Endothelial cell of umbilical vein (primary cell): Measurements from ENCODE around the gene CCND1. TPM values are rescaled to one million over a fixed set of nuclear protein-coding genes. Genes with fewer than 3 reads are reported as not detected.

ENCODE experiments used
- BruUV-seq: library from RNA; stranded (reverse); fragments of 400-500 nt; replicated peaks from 2 replicates; lab custom pipeline; 2021; lab: Mats Ljungman, UMichigan
- CTCF ChIA-PET: fragments of 300-600, 350-600 bp; sonication (Branson Sonifier 250); formaldehyde crosslinking; loops from one replicate; lab custom pipeline; 2021; ENCODE audit warnings: antibody characterized with exemption, inconsistent platforms; lab: Charles Lee
- POLR2A ChIA-PET: fragments of 300-600, 350-600 bp; sonication (Branson Sonifier 250); formaldehyde crosslinking; loops from one replicate; lab custom pipeline; 2021; ENCODE audit warnings: antibody characterized with exemption, inconsistent platforms; lab: Charles Lee
- DNase-seq: peaks from one replicate; pipeline ENCODE4 v3.0.0-alpha.2; 2011; ENCODE audit warnings: low read depth, low spot score
- FAIRE-seq: peaks from 2 replicates; lab custom pipeline; 2011; peaks lifted over from hg19 to GRCh38; lab: Jason Lieb, UNC
- H2AFZ ChIP-seq: 2 replicates; pipeline ENCODE4 v1.6.0; 2012; ENCODE audit warnings: low read depth, low read length, control low read depth, inconsistent platforms
- H3K27ac ChIP-seq: 2 replicates; pipeline ENCODE4 v1.5.1; 2011; ENCODE audit warnings: low read depth, mild to moderate bottlenecking, control low read depth, low read length, moderate library complexity; ENCODE audit not compliant: insufficient read depth
- H3K27me3 ChIP-seq, 2 experiments: 2 replicates each; pipeline versions ENCODE4 v1.6.0 to v1.6.1; 2011; ENCODE audit warnings: low read length in 2 of 2, mixed read lengths in 1 of 2; ENCODE audit not compliant: control insufficient read depth in 2 of 2, insufficient read depth in 2 of 2
- H3K36me3 ChIP-seq, 2 experiments: 2 replicates in 1 of 2; 3 replicates in 1 of 2; pipeline ENCODE4 v1.5.1; 2011; ENCODE audit warnings: low read length in 2 of 2, mild to moderate bottlenecking in 1 of 2, moderate library complexity in 1 of 2; ENCODE audit not compliant: control insufficient read depth in 2 of 2, insufficient read depth in 2 of 2; ENCODE audit errors: extremely low read depth in 1 of 2
- H3K4me1 ChIP-seq: 3 replicates; pipeline ENCODE4 v1.5.1; 2011; ENCODE audit warnings: mild to moderate bottlenecking, low read length; ENCODE audit not compliant: control insufficient read depth, insufficient read depth; ENCODE audit errors: extremely low read depth
- H3K4me2 ChIP-seq: 2 replicates; pipeline ENCODE4 v1.6.1; 2011; ENCODE audit warnings: low read length, control low read depth, mixed read lengths; ENCODE audit not compliant: insufficient read depth
- H3K4me3 ChIP-seq, 3 experiments: fragments of 200-600 bp in 1 of 3; sonication (generic), shearing (Covaris generic) in 1 of 3; replicated peaks in 1 of 3; 2 replicates each; pipeline ENCODE4 v1.5.1; 2011 to 2016; ENCODE audit warnings: control low read depth in 3 of 3, low read length in 3 of 3, mild to moderate bottlenecking in 2 of 3, inconsistent platforms in 1 of 3, low read depth in 1 of 3, moderate library complexity in 1 of 3; ENCODE audit not compliant: insufficient read depth in 1 of 3
- H3K79me2 ChIP-seq: 2 replicates; pipeline ENCODE4 v1.6.0; 2012; ENCODE audit warnings: low read length, inconsistent platforms; ENCODE audit not compliant: control insufficient read depth, insufficient read depth
- H3K9ac ChIP-seq: replicated peaks from 2 replicates; pipeline ENCODE3; 2011; ENCODE audit warnings: low read length, control low read depth; ENCODE audit not compliant: insufficient read depth; ENCODE audit errors: extremely low read depth
- H3K9me1 ChIP-seq: replicated peaks from 3 replicates; pipeline ENCODE4 v1.6.0; 2011; ENCODE audit warnings: mild to moderate bottlenecking, low read length; ENCODE audit not compliant: control insufficient read depth, insufficient read depth; ENCODE audit errors: extremely low read depth
- H3K9me3 ChIP-seq: replicated peaks from 2 replicates; pipeline ENCODE4 v1.5.1; 2012; ENCODE audit warnings: low read length, inconsistent platforms; ENCODE audit not compliant: control insufficient read depth, insufficient read depth
- H4K20me1 ChIP-seq: replicated peaks from 2 replicates; pipeline ENCODE3; 2011; ENCODE audit warnings: mild to moderate bottlenecking, low read length; ENCODE audit not compliant: control insufficient read depth, insufficient read depth; ENCODE audit errors: extremely low read depth
- EZH2 ChIP-seq: IDR thresholded peaks from 2 replicates; pipeline ENCODE4 v1.6.1; 2012; ENCODE audit warnings: borderline replicate concordance, low read depth, mild to moderate bottlenecking, moderate library complexity, low read length, inconsistent platforms; ENCODE audit not compliant: severe bottlenecking
- FOS ChIP-seq: IDR thresholded peaks from 2 replicates; pipeline ENCODE4 v1.6.1; 2011; ENCODE audit warnings: mild to moderate bottlenecking, low read length, moderate library complexity, borderline replicate concordance; ENCODE audit not compliant: insufficient read depth
- GATA2 ChIP-seq: IDR thresholded peaks from 2 replicates; pipeline ENCODE4 v1.7.0; 2011; ENCODE audit warnings: low read depth, mild to moderate bottlenecking, moderate library complexity, mixed read lengths, low read length; ENCODE audit not compliant: insufficient read length, insufficient read depth
- JUN ChIP-seq: IDR thresholded peaks from 2 replicates; pipeline ENCODE4 v1.6.1; 2011; ENCODE audit warnings: borderline replicate concordance, low read depth; ENCODE audit not compliant: insufficient read length, insufficient read depth
- MYC ChIP-seq: IDR thresholded peaks from one replicate; pipeline ENCODE4 v1.6.1; 2011; ENCODE audit warnings: mild to moderate bottlenecking, low read depth, low read length
- POLR2A ChIP-seq: IDR thresholded peaks from 2 replicates; pipeline ENCODE4 v1.6.1; 2012; ENCODE audit warnings: low read depth, mild to moderate bottlenecking, control low read depth, low read length
- POLR2AphosphoS5 ChIP-seq: IDR thresholded peaks from 2 replicates; pipeline ENCODE4 v1.6.1; 2012; ENCODE audit warnings: low read depth, mild to moderate bottlenecking, control low read depth, low read length, moderate library complexity; ENCODE audit not compliant: insufficient read depth
- dilution Hi-C: fragments of 300-500 bp; cut with MboI; formaldehyde crosslinking; loops from one replicate; pipeline ENCODE4 v1.15.0; 2019; ENCODE audit warnings: low sequenced_read_pairs; ENCODE audit not compliant: extremely low pct_ligation_motif_present
- intact Hi-C: fragments of 100-400 bp; cut with micrococcal nuclease; formaldehyde crosslinking; loops from one replicate; pipeline ENCODE4 v1.10.0; 2022
- polyA plus RNA-seq, 4 experiments: library from polyadenylated mRNA; depleted of rRNA in 3 of 4; stranded (reverse) in 3 of 4; unstranded in 1 of 4; fragments of >200 nt; gene quantifications; 2 replicates each; pipeline versions ENCODE4 v1.2.1 to v1.2.3, GENCODE V29; 2011 to 2012; ENCODE audit warnings: missing spikeins in 1 of 4
- total RNA-seq: library from RNA; stranded (reverse); gene quantifications from 2 replicates; pipeline ENCODE4 v1.2.3, GENCODE V29; 2021
- TF ChIP-seq, protein P1 (sequence below): IDR thresholded peaks from 2 replicates; pipeline ENCODE4 v1.6.1; 2011; ENCODE audit not compliant: insufficient read depth, insufficient read length
- TF ChIP-seq, protein P2 (sequence below), 2 donors: IDR thresholded peaks; 1 replicate in 1 of 2; 2 replicates in 1 of 2; pipeline ENCODE4 v1.5.1; 2011; ENCODE audit warnings: low read length in 2 of 2, mild to moderate bottlenecking in 2 of 2, moderate library complexity in 2 of 2, control low read depth in 1 of 2, inconsistent platforms in 1 of 2, low read depth in 1 of 2; ENCODE audit not compliant: insufficient read depth in 1 of 2; ENCODE audit errors: extremely low read depth in 1 of 2

CCND1 gene
- total and polyA plus RNA-seq, 2 donors (not counting 3 experiments of a cell fraction or from before 2014, with no cell fraction given), result 98.7 to 370 TPM

DNA sequence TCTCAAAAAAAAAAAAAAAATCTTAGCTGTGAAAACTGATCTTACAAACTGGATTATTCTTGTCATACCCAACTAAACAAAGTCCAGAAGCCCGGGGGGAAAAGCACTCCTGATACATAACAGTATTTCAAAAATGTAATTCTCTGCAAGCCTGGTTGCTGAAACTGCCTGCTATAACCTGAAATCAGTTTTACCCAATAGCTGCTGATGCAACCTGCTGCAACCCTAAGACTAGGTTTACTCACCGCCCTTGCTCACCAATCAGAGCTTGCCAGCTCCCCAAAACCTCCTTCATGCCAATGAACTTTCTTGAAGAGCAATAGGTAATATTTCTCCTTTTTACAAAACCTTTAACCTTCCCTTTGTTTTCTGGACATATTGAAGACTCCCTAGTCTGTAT is 50.5 kb downstream of the CCND1 start:
- FAIRE-seq, result no peak
- Histone ChIP-seq H3K9me1 (no peaks in the 10 kb centered on the region), H3K4me2 (no peak overlapping the region), H4K20me1 (no peaks in the 10 kb centered on the region), H3K9ac (no peak overlapping the region), H3K27ac (no peak overlapping the region), H3K9me3 (no peaks in the 10 kb centered on the region), H2AFZ (no peak overlapping the region), H3K79me2 (no peaks in the 10 kb centered on the region), H3K4me1 (no peaks in the 10 kb centered on the region), H3K36me3 (no peaks in the 10 kb centered on the region), H3K4me3 (no peak overlapping the region), H3K27me3 (peaks cover 2 to 8% of the 10 kb centered on the region in 2 experiments)
- TF ChIP-seq GATA2 (no peak), POLR2AphosphoS5 (no peak), FOS (no peak), POLR2A (no peak), MYC (no peak), EZH2 (no peak), JUN (no peak)
- TF ChIP-seq, protein P1, sequence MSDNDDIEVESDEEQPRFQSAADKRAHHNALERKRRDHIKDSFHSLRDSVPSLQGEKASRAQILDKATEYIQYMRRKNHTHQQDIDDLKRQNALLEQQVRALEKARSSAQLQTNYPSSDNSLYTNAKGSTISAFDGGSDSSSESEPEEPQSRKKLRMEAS, result no peak
- TF ChIP-seq, protein P2, sequence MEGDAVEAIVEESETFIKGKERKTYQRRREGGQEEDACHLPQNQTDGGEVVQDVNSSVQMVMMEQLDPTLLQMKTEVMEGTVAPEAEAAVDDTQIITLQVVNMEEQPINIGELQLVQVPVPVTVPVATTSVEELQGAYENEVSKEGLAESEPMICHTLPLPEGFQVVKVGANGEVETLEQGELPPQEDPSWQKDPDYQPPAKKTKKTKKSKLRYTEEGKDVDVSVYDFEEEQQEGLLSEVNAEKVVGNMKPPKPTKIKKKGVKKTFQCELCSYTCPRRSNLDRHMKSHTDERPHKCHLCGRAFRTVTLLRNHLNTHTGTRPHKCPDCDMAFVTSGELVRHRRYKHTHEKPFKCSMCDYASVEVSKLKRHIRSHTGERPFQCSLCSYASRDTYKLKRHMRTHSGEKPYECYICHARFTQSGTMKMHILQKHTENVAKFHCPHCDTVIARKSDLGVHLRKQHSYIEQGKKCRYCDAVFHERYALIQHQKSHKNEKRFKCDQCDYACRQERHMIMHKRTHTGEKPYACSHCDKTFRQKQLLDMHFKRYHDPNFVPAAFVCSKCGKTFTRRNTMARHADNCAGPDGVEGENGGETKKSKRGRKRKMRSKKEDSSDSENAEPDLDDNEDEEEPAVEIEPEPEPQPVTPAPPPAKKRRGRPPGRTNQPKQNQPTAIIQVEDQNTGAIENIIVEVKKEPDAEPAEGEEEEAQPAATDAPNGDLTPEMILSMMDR (IDR thresholded peaks at IDR 0.05; ENCODE audit: extremely low read depth in 1 of 2, insufficient read depth in 1 of 2, low read depth in 1 of 2, low read length in 2 of 2), result no peak
- ChIA-PET CTCF (interaction anchor here (0.9 to 1.1 kb wide), 2 partner anchors 197 to 500 kb away, joined by 4 read pairs; no protein-coding TSS in a partner anchor), POLR2A (no interaction called here)
- intact Hi-C loops (no loop called here), dilution Hi-C loops (no loop called here)
- no TSS peak for BruUV-seq
- no peak for DNase-seq
